NCI-H2196 (cell line): ENCODE results near the gene FSTL3.
"Not testable (repeated sequence)": the region's sequence is repeated elsewhere in the genome, so short reads cannot be mapped to it uniquely, and the experiment has no call there.

Experiments used
- DNase-seq: peaks from one replicate; lab custom pipeline; 2025; ENCODE audit not compliant: unreplicated experiment; lab: John Stamatoyannopoulos, UW

The FSTL3 gene

GRCh38 chr19:676339-677105 is at the start of gene FSTL3:
Gene FSTL3, plus strand, starts transcription at chr19:676392. Its CDS starts 32 bp downstream, at chr19:676424.
- no peak for DNase-seq

GRCh38 chr19:626566-626965 is 49.6 kb upstream of the FSTL3 start:
- DNase-seq: not testable (repeated sequence)

GRCh38 chr19:628168-628567 is 48.0 kb upstream of the FSTL3 start:
- no peak for DNase-seq

GRCh38 chr19:629515-629914 is 46.7 kb upstream of the FSTL3 start:
- peak; percentile 62 for DNase-seq

- no peak for DNase-seq
Observed at GRCh38 chr19:629961-630714, 46.1 kb upstream of the FSTL3 start.

GRCh38 chr19:632579-633067 is 43.6 kb upstream of the FSTL3 start:
- DNase-seq: peak; percentile 29

- peak; percentile 98 for DNase-seq
Observed at GRCh38 chr19:633068-633785, 43.0 kb upstream of the FSTL3 start, which contains the start of gene POLRMT. Gene POLRMT, minus strand, starts transcription at chr19:633537. Its CDS starts 25 bp downstream, at chr19:633512.

GRCh38 chr19:633786-634639 is 42.2 kb upstream of the FSTL3 start:
- DNase-seq: no peak

- no peak for DNase-seq
Observed at GRCh38 chr19:634975-635652, 41.1 kb upstream of the FSTL3 start.

GRCh38 chr19:638906-639252 is 37.3 kb upstream of the FSTL3 start:
- DNase-seq: no peak

GRCh38 chr19:639253-640160 is 36.7 kb upstream of the FSTL3 start, which contains the start of gene FGF22:
Gene FGF22, plus strand, starts transcription at chr19:639879. Its CDS starts 47 bp downstream, at chr19:639926.
- peak; percentile 94 for DNase-seq

- DNase-seq: no peak
Observed at GRCh38 chr19:640161-640558, 36.0 kb upstream of the FSTL3 start.

GRCh38 chr19:640606-641189 is 35.5 kb upstream of the FSTL3 start:
- DNase-seq: no peak

- DNase-seq: no peak
Observed at GRCh38 chr19:641702-642101, 34.5 kb upstream of the FSTL3 start.

GRCh38 chr19:642767-643727 is 33.1 kb upstream of the FSTL3 start:
- no peak for DNase-seq

- DNase-seq: no peak
Observed at GRCh38 chr19:643736-644135, 32.5 kb upstream of the FSTL3 start.

GRCh38 chr19:644363-644762 is 31.8 kb upstream of the FSTL3 start:
- no peak for DNase-seq
